ENCODE data around the gene SSH3.

DNA sequence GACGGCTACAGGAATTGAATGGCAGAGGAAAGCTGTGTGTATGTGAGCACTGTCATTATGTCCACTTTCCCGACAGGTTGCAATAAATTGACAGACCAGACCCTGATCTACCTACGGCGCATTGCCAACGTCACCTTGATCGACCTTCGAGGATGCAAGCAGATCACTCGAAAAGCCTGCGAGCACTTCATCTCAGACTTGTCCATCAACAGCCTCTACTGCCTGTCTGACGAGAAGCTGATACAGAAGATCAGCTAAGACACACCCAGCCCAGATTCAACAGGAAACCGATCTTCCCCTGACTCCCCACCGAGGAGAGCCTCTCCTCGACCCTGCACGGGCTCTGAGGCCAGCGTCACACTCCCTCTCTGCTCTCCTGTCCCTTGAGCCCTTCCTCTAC lies 48.5 kb upstream of the SSH3 start:
- TF ChIP-seq CTCF (IDR thresholded peaks at IDR 0.05; ENCODE audit: insufficient read depth, low read length) (no peak), GABPA (IDR thresholded peaks at IDR 0.05; ENCODE audit: low read depth) (no peak), REST (IDR thresholded peaks at IDR 0.05; ENCODE audit: insufficient replicate concordance, low read depth) (no peak), POLR2AphosphoS5 (IDR thresholded peaks at IDR 0.05; ENCODE audit: low read depth) (no peak), SPI1 (IDR thresholded peaks at IDR 0.05; ENCODE audit: borderline replicate concordance, low read depth) (no peak)

Measured in HL-60 (cell line).